ENCODE results near the gene ABCB11.
"Not testable (repeated sequence)": the region's sequence is repeated elsewhere in the genome, so short reads cannot be mapped to it uniquely, and the experiment has no call there.

ABCB11 gene

GRCh38 chr2:168926621-168927386 is 104.3 kb downstream of the ABCB11 start:
- DNase-seq: peak; percentile 52

- no peak for DNase-seq
Observed at GRCh38 chr2:168920504-168921157, 110.5 kb downstream of the ABCB11 start.

- DNase-seq: no peak
Observed at GRCh38 chr2:168916331-168916675, 114.8 kb downstream of the ABCB11 start.

DNA sequence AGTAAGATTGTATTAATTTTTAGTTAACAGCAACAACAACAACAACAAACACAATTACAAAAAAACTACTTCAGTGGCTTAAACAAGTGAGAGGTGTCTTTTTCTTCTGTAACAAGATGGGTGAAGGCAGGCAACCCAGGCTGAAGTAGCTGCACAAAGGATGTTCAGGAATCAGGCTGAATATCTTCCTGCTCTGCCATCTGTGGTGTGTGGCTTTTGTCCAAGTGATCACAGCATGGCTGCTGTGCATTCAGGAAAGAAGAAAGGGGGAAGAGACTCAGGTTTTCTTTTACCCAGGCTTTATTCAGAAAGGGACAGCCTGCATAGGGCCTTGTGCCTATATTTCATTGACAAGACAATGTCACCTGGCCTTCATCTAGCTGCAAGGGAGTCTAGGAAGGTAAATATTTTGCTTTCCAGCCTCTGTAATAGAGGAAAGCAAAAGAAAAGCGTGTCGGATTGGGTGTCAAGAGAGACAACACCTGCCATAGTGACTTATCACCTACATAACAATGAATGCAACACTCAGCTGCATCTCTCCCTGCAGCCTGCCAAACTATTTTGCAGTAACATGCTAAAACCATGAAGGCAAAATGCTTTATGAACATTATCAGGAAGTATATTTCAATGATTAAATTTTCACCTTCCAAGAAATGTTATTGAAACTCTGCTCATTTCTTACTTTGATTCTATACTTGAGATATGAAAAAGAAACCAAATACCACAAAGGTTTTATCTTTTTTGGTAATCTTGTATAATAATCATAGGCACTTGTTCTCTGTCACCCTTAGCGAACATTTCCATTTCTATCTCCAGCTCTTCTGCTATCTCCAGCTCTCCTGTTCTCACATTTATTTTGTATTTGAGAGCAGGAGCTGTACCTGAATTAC is 115.4 kb downstream of the ABCB11 start:
- DNase-seq: no peak

DNA sequence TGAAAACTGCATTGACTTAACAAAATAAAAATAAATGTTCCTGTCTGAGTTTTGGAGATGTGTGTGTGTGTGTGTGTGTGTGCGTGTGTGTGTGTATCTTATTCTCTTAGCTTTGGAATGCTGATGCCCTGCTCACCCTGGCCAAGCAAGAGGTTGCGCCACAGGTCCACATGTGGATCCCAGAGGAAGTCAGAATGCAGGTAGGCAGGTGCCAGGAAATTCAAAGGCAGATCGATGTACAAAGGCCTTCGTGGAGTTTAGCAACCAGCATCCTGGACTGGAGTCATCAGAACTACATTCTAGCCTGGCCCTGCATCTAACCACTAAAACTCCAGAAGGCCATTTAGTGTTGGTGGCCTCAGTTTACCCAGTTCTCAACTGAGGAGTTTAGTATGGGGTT is 117.6 kb downstream of the ABCB11 start:
- no peak for DNase-seq

GRCh38 chr2:168912901-168913369 is 118.2 kb downstream of the ABCB11 start:
- DNase-seq: no peak

- no peak for DNase-seq
Observed at GRCh38 chr2:168912466-168912865, 118.7 kb downstream of the ABCB11 start.

DNA sequence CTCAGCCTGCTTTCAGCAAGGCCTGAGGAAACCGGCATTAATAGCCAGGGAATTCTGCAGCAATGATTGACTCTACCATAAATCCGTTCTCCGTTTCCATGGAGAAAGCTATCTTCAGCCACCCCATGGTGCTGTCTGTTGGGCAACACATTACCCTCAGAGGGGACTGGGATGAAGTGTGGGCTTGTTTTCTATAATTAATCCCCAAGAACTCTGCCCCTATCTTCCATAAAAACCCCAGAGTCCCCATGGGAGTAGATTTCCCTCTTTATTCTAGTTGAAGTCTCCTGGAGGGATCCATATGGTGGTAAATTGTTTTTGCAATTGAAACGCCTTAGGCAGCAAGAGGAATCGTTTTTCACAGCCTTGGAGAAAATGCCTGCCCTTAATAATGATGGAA is 120.8 kb downstream of the ABCB11 start:
- no peak for DNase-seq

DNA sequence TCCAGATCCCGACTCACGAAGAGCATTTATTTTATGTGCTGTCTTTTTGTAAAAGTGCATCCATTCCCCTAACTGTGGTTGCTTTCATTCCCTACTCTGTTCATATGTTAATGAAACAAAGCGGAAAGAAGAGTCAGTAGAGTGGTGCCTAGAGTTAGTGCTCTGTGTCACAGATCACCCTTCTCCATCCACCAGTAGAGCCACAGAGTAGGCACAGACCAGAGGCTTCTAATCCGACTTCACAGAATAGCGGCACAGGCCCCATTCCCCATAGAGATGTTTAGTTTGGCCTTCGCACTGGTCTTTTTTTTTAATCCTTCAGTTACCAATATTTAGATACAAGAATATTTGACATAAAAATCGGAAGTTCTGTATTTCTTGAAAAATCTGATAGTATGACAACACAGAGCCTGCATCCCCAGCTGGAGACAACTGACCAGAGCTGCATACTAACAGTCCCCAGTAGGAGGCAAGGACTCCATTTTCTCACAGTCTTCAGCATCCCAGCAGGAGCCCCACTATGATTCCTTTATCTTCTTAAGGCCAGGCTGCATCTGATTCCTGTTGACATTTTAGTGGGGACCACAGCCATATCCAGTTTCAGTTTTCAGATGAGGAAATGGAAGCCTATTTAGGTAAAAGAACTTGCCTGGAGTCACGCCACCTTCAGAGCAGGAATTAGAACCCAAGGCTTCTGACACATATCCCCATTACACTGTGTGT is 123.0 kb downstream of the ABCB11 start:
- DNase-seq: no peak

DNA sequence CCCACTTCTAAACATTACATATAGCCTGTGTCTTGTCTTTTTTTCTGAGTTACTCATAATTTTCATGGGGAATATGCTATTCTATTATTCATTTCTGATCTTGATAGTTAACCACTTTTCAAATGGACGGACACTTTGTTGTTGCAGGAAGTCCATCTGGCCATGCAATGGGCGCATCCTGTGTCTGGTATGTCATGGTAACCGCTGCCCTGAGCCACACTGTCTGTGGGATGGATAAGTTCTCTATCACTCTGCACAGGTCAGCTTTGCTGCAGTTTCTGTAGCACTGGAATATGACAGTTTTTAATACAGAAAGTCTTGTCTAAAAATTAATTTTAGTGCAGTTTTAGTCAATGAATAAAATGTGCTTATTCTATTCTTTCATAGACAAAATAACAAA is 126.8 kb downstream of the ABCB11 start:
- DNase-seq: no peak

DNA sequence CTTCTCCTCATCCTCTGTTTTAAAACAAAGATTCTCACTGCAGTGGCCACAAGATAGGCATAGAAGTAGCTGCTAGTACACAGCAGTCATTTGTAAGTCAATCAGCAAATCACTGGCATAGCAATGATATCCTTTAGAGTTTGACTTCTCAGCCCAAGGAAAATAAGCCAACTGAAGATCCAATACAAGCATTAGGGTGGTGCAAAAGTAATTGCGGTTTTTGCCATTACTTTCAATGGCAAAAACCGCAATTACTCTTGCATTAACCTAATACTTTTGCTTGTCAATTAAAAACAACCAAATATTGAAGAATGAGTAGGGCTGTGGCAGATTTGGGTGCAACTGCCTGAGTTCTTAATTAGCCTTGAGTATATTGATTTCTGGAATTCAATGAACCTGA is 127.2 kb downstream of the ABCB11 start:
- DNase-seq: no peak

DNA sequence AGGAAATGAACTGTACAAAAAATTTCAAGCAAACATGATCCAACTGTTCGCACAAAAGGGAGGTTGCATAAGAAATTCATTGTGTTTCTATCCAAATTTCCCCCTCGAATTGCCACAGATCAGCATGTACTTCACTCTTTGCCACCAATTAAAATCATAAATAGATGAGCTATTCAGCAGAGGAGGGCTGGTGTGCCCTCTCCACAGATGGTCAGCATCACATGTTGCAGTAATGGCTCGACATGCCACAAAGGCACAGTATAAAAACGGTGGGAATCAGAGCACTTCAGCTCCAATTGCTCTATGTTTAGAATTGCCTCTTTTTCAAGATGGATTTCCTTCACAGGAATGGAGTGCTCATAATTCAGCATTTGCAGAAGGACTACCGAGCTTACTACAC is 130.1 kb downstream of the ABCB11 start, which contains the start of gene G6PC2:
Gene G6PC2, plus strand, starts transcription at position 289 of the 400 bp plus-strand sequence. Its CDS starts 41 bp downstream, at position 330.
- no peak for DNase-seq

DNA sequence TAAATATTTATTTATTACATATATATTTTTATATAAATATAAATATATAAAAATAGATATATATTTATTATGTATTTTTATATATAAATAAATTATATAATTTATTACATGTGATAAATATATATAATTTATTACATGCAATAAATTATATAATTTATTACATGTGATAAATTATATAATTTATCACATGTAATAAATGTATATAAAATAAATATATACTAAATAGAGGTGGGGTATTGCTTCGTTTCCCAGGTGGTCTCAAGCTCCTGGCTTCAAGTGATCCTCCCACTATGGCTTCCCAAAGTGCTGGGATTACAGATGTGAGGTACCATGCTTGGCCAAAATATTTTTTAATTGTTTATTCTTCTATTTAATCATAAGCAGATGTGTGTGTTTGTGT is 133.7 kb downstream of the ABCB11 start:
- no peak for DNase-seq

GRCh38 chr2:168896783-168897182 is 134.3 kb downstream of the ABCB11 start:
- no peak for DNase-seq

GRCh38 chr2:168895771-168896170 is 135.4 kb downstream of the ABCB11 start:
- DNase-seq: no peak

DNA sequence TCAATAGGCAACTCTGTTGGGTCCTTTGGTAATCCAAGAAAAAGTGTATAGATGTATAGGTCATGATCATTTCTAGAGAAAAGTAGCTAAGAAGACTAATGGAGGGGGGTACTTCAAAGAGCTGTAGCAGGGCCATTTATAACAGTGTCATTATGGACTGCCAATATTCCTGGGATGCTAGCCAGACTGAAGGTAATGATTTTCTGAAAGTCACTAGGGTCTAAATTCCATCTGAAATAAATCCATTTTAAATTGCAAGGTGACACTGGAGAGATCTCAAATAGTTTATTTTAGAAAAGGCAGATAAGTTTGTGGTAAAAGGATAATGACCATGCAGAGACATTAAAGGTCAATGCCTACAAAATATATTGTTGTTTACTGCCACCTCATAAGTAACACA is 136.4 kb downstream of the ABCB11 start:
- no peak for DNase-seq

- DNase-seq: no peak
Observed at GRCh38 chr2:168894101-168894500, 137.0 kb downstream of the ABCB11 start.

DNA sequence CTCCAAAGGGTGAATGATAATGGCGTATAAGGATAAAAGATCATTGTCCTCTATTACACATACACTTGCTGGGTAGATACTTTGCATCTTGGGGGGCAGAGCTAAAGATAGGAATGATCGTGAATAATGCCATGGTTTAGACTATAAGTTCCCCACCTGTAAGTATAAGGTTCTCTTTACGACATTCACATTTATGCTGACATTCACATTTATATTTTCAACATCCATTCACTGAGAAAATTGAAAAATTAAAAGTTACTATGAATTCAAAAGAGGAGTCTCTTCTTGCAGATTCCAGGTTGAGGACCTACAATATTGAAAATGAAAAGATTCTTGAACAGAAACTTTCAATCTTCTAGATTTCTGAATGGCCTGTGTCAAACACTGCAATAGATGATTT is 138.8 kb downstream of the ABCB11 start:
- DNase-seq: no peak

GRCh38 chr2:168890006-168890782 is 140.9 kb downstream of the ABCB11 start, which contains the start of gene SPC25:
Gene SPC25 (minus strand): TSS chr2:168890430. CDS start chr2:168889519, 911 bp downstream.
- peak; percentile 91 for DNase-seq

- DNase-seq: no peak
Observed at GRCh38 chr2:168889635-168890005, 141.5 kb downstream of the ABCB11 start.

GRCh38 chr2:168884975-168885374 is 146.1 kb downstream of the ABCB11 start:
- DNase-seq: peak; percentile 35

- not testable (repeated sequence) for DNase-seq
Observed at GRCh38 chr2:168882163-168882562, 149.0 kb downstream of the ABCB11 start.
